Stimulated activated memory B cell treated with anti-CD40 and anti-IgM and Interleukin-4, amounts not matched to agents 10 μg/mL and 1 μg/mL and 100 μg/mL, for 72 hours (primary cell): ENCODE results near the gene HDLBP.

Experiments
- ATAC-seq: fragments of 150-1000 bp; cut with Tn5 transposase; 2 replicates; pipeline ENCODE4 v1.10.0; 2021
- H3K27ac Mint-ChIP-seq: one replicate; pipeline ENCODE4 v1.8.0; 2022; ENCODE audit warnings: mild to moderate bottlenecking, mixed read lengths
- H3K27me3 Mint-ChIP-seq: one replicate; pipeline ENCODE4 v1.8.0; 2022; ENCODE audit warnings: mixed read lengths
- H3K36me3 Mint-ChIP-seq: one replicate; pipeline ENCODE4 v1.8.0; 2022; ENCODE audit warnings: mixed read lengths
- H3K4me1 Mint-ChIP-seq: one replicate; pipeline ENCODE4 v1.8.0; 2022; ENCODE audit warnings: mixed read lengths
- H3K4me3 Mint-ChIP-seq: one replicate; pipeline ENCODE4 v1.8.0; 2022; ENCODE audit warnings: mild to moderate bottlenecking, moderate library complexity, mixed read lengths
- H3K9me3 Mint-ChIP-seq: one replicate; pipeline ENCODE4 v1.8.0; 2022; ENCODE audit warnings: mixed read lengths

The HDLBP gene

DNA sequence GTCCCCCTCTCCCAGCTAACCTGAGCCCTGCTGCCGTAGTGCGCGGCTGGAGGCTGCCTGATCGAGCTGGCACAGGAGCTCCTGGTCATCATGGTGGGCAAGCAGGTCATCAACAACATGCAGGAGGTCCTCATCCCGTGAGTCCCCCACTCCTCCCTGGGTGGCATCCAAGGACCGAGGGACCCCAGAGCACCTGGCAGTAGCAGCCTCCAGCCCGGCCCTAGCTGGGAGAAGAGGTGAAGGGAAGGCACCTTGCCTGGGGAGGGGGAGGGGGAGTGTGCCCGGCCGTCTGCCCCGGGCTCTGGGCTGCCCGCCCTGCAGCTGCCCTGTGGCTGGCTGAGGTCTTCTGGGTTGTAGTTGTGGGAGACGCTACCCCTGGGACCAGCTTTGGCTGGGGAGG, 100.7 kb downstream of the HDLBP start:
- no peaks in the 10 kb centered on the region for H3K9me3 Mint-ChIP-seq
- H3K36me3 Mint-ChIP-seq = no peaks in the 10 kb centered on the region
- no peak for ATAC-seq

DNA sequence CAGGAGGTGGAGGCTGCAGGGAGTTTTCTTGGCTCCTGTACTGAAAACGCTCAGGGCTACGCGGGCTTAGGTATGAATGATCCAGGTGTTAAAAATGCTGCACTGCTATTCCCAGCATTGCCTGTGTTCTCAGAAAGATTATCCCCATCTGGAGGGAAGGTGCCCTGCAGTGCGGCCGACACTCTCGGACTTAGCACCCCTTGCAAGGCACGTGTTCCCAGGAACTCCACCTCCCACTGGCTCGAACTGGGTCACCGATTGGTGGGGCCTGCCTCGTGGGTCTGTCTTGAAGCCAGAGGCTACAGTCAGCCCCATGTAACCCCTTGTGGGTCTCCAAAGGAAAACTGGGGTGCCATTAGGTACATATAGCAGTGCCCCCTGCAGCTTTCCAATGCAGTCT, 101.3 kb downstream of the HDLBP start:
- ATAC-seq = no peak
- no peak overlapping the region for H3K4me3 Mint-ChIP-seq
- H3K36me3 Mint-ChIP-seq = no peaks in the 10 kb centered on the region
- no peak overlapping the region for H3K27ac Mint-ChIP-seq
- no peaks in the 10 kb centered on the region for H3K9me3 Mint-ChIP-seq
- H3K4me1 Mint-ChIP-seq = peaks cover 18% of the 10 kb centered on the region
- no peaks in the 10 kb centered on the region for H3K27me3 Mint-ChIP-seq

More for the DNA sequence above, 100.7 kb downstream of the HDLBP start:
- H3K4me1 Mint-ChIP-seq = peaks cover 22% of the 10 kb centered on the region
- H3K27me3 Mint-ChIP-seq = no peaks in the 10 kb centered on the region
- no peak overlapping the region for H3K4me3 Mint-ChIP-seq
- no peak overlapping the region for H3K27ac Mint-ChIP-seq

DNA sequence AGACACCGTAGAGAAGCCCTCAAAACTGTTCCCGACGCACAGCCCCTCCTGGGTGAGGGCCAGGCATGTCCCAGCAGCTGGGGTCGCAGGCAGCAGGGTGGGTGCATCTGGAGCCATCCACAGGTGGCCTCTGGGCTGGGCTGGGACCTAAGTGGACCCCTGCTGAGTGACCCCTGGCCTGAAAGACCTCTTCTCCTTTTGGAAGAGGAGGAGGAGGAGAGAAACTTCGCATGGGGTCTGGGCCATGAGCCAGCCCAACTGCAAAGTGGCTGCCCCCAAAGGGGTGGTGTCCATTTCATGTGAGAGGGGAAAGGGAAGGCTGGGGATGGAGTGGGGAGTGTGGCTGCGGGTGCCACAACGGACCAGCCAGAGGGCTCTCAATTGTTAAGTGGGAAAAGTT, 101.9 kb downstream of the HDLBP start:
- Mint-ChIP-seq H3K27me3 (no peaks in the 10 kb centered on the region), H3K9me3 (no peaks in the 10 kb centered on the region), H3K36me3 (no peaks in the 10 kb centered on the region), H3K4me1 (peaks cover 11% of the 10 kb centered on the region), H3K27ac (no peak overlapping the region), H3K4me3 (no peak overlapping the region)
- ATAC-seq = no peak

DNA sequence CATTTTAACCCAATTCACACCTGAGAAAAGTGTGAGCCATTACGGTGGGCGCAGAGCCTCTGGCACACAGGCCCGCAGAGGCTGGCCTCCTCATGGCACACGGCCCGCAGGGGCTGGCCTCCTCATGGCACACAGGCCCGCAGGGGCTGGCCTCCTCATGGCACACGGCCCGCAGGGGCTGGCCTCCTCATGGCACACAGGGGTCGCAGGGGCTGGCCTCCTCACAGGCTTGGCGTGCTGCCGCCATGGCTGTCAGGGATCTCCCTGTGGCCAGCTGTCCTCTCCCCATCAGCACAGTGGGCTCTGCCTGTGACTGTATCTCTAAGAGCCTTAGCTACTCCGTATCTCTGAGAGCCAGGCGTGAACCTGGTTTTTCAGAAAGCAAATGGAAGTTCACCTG, 102.4 kb downstream of the HDLBP start:
- Mint-ChIP-seq H3K4me3 (no peak overlapping the region), H3K4me1 (peaks cover 7% of the 10 kb centered on the region), H3K36me3 (no peaks in the 10 kb centered on the region), H3K27ac (no peak overlapping the region), H3K27me3 (no peaks in the 10 kb centered on the region), H3K9me3 (no peaks in the 10 kb centered on the region)
- no peak for ATAC-seq

DNA sequence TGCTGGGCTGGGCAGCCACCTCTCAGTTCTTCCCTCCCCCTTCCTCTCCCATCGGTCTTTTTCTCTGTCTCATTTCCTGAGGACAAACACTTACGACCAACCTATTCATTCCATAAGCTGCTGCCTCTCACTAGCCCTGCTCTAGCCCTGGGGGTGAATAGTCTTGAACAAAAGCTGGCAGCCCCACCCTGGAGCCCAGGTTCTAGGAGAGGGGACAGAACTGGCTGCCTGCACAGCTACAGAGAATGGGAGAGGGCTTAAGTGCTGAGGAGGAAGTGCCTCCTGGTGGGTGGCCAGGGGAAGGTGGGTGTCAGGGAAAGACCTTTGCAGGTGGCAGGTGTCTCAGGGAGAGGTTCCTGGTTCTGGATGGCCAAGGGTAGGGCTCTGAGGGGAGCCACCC, 104.2 kb downstream of the HDLBP start:
- Mint-ChIP-seq H3K27ac (peak overlapping the region; percentile 43), H3K4me3 (no peak overlapping the region), H3K27me3 (no peaks in the 10 kb centered on the region), H3K9me3 (no peaks in the 10 kb centered on the region), H3K36me3 (no peaks in the 10 kb centered on the region), H3K4me1 (peaks cover 7% of the 10 kb centered on the region)
- ATAC-seq = no peak

DNA sequence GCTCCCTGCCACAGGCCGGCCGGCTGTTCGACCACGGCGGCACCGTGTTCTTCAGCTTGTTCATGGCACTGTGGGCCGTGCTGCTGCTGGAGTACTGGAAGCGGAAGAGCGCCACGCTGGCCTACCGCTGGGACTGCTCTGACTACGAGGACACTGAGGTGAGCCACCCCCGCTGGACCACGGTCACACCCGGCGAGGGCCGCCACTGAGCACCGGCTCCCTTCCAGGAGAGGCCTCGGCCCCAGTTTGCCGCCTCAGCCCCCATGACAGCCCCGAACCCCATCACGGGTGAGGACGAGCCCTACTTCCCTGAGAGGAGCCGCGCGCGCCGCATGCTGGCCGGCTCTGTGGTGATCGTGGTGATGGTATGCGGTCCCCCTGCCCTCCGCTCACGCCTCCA, 106.2 kb downstream of the HDLBP start:
- Mint-ChIP-seq H3K27ac (no peak overlapping the region), H3K36me3 (no peaks in the 10 kb centered on the region), H3K4me3 (no peak overlapping the region), H3K9me3 (no peaks in the 10 kb centered on the region), H3K27me3 (peaks cover 9% of the 10 kb centered on the region), H3K4me1 (peaks cover 7% of the 10 kb centered on the region)
- no peak for ATAC-seq

DNA sequence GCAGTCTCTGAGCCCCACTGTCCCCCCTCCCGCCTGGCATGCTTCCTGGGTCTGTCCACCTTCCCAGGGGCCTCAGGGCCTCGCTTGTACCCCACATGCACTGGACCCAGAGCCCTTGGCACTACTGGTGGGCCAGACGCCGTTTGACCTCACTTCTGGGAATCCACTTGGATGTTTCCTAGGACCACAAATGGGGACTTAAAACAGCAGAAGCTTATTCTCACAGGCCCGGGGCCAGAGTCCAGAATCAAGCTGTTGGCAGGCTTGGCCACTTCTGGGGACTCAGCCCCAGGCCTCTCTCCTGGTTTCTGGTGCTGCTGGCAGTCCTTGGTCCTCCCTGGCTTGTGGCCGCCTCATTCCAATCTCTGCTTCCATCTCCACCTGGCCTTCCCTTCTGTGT, 107.4 kb downstream of the HDLBP start:
- H3K4me1 Mint-ChIP-seq = peaks cover 7% of the 10 kb centered on the region
- no peaks in the 10 kb centered on the region for H3K36me3 Mint-ChIP-seq
- no peak overlapping the region for H3K4me3 Mint-ChIP-seq
- no peak for ATAC-seq
- no peak overlapping the region for H3K27ac Mint-ChIP-seq
- H3K27me3 Mint-ChIP-seq = peaks cover 15% of the 10 kb centered on the region
- H3K9me3 Mint-ChIP-seq = no peaks in the 10 kb centered on the region

DNA sequence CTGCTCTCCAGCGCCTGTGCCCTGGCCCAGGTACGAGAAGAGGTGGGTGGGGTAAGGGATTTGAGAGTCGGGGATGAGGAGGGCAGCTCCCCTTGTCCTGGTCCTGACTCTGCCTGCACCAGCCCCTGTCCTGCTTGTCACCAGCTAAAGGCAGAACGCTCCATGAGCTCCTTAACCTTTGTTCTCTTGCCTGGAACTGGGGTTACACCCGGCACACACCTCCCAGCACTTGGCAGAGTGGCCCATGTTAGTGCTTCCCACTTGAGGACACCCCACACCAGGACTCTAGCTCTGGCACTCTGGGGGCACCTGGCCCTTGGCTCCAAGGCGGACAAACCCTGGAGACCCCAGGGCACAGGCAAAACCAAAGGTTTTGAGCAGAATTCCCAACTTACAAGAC, 107.8 kb downstream of the HDLBP start:
- no peak overlapping the region for H3K4me3 Mint-ChIP-seq
- H3K9me3 Mint-ChIP-seq = no peaks in the 10 kb centered on the region
- H3K36me3 Mint-ChIP-seq = no peaks in the 10 kb centered on the region
- ATAC-seq = no peak
- peaks cover 15% of the 10 kb centered on the region for H3K27me3 Mint-ChIP-seq
- peaks cover 7% of the 10 kb centered on the region for H3K4me1 Mint-ChIP-seq
- no peak overlapping the region for H3K27ac Mint-ChIP-seq

DNA sequence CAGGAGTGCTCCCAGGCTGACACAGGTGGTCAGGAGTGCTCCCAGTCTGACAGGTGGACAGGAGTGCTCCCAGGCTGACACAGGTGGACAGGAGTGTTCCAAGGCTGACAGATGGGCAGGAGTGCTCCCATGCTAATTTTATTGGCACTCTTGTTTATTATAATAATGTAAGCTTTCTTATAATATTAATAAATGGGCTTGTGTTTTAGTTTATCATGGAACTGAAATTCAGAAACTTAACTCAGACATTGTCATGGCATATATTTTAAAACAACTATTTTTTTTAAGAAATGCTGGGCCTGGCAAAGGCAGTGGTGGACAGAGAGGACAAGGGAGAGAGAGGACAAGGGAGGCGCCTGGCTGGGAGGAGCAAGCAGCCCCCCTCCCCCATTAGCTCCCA, 108.3 kb downstream of the HDLBP start:
- Mint-ChIP-seq H3K36me3 (no peaks in the 10 kb centered on the region), H3K9me3 (no peaks in the 10 kb centered on the region), H3K27me3 (peaks cover 15% of the 10 kb centered on the region), H3K4me3 (no peak overlapping the region), H3K4me1 (peaks cover 7% of the 10 kb centered on the region), H3K27ac (no peak overlapping the region)
- ATAC-seq = no peak

DNA sequence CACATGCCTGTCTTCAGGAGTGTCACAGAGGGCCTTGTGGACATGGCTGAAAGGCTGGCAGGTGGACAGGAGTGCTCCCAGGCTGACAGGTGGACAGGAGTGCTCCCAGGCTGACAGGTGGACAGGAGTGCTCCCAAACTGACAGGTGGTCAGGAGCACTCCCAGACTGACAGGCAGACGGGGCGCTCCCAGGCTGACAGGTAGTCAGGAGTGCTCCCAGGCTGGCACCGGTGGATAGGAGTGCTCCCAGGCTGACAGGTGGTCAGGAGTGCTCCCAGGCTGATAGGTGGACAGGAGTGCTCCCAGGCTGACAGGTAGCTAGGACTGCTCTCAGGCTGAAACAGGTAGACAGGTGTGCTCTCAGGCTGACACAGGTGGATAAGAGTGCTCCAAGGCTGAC, 110.4 kb downstream of the HDLBP start:
- no peaks in the 10 kb centered on the region for H3K36me3 Mint-ChIP-seq
- H3K9me3 Mint-ChIP-seq = no peaks in the 10 kb centered on the region
- H3K4me1 Mint-ChIP-seq = no peaks in the 10 kb centered on the region
- ATAC-seq = no peak
- H3K4me3 Mint-ChIP-seq = no peak overlapping the region
- no peak overlapping the region for H3K27ac Mint-ChIP-seq
- peaks cover 15% of the 10 kb centered on the region for H3K27me3 Mint-ChIP-seq

DNA sequence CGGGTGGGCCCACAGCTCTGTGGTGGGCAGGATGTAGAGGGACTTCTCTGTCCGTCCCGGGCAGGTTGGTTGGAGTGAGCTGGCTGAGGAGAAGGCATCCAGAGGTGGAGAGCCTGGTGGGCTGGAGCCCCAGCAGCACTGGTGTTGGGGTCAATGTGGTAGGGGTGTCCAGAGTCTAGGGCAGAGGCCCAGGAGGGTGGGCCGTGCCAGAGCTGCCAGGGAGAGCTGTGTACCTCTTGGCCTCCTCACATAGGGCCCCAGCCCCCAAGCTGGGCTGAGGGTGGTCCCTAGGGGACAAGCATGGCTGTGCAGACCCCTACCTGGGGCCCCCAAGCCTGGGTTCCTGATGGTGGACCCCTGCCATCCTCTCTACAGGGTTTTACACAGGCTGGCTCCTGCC, 111.0 kb downstream of the HDLBP start:
- peaks cover 15% of the 10 kb centered on the region for H3K27me3 Mint-ChIP-seq
- H3K4me1 Mint-ChIP-seq = no peaks in the 10 kb centered on the region
- no peak for ATAC-seq
- H3K4me3 Mint-ChIP-seq = no peak overlapping the region
- no peaks in the 10 kb centered on the region for H3K36me3 Mint-ChIP-seq
- H3K27ac Mint-ChIP-seq = no peak overlapping the region
- no peaks in the 10 kb centered on the region for H3K9me3 Mint-ChIP-seq

DNA sequence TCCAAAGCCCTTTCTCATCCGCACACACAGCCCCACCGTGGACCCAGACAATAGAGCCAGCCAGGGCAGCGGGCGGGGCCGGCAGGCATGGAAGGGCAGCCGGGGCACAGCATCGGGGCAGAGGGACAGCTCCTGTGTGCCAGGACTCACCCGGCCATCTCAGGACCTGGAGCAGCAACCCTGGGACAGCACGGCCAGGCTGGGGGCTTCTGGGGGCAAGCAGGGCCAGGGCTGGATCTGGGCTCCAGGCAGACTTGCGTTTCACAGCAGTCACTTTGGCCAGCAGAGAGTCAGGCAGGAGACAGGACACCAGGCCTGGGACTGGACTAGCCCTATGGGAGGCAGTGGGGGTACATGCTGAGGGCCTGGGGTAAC, 111.5 kb downstream of the HDLBP start:
- Mint-ChIP-seq H3K4me1 (no peaks in the 10 kb centered on the region), H3K4me3 (no peak overlapping the region), H3K9me3 (no peaks in the 10 kb centered on the region)

DNA sequence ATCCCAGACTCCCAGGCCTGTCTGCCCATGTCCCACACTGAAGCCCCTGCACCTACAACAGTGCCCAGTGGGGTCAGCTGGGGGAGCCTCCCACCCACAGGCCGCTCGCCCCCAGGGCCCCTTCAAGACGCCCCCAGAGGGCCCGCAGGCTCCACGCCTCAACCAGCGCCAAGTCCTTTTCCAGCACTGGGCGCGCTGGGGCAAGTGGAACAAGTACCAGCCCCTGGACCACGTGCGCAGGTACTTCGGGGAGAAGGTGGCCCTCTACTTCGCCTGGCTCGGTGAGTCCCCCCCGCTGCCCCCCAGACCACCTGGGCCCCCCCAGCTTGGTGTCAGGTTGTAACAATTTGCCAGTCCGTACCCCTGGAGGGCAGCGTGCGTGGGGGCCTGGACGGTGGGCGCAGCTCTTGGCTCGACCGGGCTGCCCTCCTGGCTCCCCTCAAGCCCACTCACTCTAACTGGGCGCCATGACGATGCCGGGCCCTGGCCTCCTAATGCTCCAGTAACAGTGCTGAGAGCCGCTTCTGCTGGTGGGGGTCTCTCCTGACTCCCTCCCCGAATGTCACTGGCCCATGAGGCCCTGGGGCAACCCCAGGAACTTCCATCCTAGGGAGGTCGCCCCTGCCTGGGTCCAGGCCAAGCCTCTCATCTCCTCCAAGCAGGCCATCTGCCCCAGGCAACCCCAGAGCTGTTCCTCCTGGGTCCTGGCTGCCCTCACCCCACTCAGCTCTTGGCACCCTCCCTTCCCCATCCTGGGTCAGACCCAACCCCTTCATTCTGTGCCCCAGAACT, 112.1 kb downstream of the HDLBP start:
- H3K4me1 Mint-ChIP-seq = no peaks in the 10 kb centered on the region
- no peak overlapping the region for H3K27ac Mint-ChIP-seq
- peaks cover 15% of the 10 kb centered on the region for H3K27me3 Mint-ChIP-seq
- ATAC-seq = peak; percentile 14
- H3K36me3 Mint-ChIP-seq = no peaks in the 10 kb centered on the region
- H3K4me3 Mint-ChIP-seq = no peak overlapping the region
- H3K9me3 Mint-ChIP-seq = no peaks in the 10 kb centered on the region

More for the DNA sequence above, 111.5 kb downstream of the HDLBP start:
- H3K36me3 Mint-ChIP-seq = no peaks in the 10 kb centered on the region
- peaks cover 15% of the 10 kb centered on the region for H3K27me3 Mint-ChIP-seq
- no peak overlapping the region for H3K27ac Mint-ChIP-seq
- no peak for ATAC-seq

DNA sequence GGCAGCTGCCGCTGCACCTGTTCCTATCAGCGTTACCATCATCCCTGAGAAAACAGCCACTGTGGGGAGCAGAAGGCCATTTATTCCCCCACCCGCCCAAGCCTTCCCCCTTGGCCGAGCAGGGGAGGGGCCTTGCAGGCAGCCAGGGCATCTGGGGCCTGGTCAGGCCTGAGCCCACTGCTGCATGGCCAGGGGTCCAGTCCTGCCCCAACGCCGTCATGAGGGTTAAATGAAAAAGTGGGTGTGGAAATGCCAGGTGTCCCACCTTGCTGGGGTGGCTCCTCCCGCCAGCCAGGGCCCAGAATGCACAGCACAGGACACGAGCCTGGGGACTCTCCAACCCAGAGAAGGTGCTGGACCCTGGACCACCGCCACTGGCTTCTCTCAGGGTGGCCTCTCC, 112.8 kb downstream of the HDLBP start:
- H3K4me3 Mint-ChIP-seq = no peak overlapping the region
- no peaks in the 10 kb centered on the region for H3K4me1 Mint-ChIP-seq
- H3K27ac Mint-ChIP-seq = no peak overlapping the region
- H3K9me3 Mint-ChIP-seq = no peaks in the 10 kb centered on the region
- peaks cover 15% of the 10 kb centered on the region for H3K27me3 Mint-ChIP-seq
- no peaks in the 10 kb centered on the region for H3K36me3 Mint-ChIP-seq
- ATAC-seq = no peak

DNA sequence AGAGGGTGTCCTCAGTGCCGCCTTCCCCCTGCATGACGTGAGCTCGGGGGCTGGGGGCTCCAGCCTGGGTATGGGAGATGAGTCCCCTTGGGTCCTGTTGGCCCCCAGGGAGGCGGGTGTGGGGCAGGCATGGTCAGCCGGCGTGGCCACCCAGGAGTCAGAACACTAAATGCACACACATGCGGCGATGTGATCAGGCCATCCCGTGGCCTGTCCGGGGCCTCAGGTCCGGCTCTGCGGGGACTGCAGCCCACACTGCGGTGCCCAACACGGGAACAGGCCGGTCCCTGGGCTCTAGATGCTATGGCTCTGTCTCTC, 113.2 kb downstream of the HDLBP start:
- no peak for ATAC-seq
- Mint-ChIP-seq H3K9me3 (no peaks in the 10 kb centered on the region), H3K27ac (no peak overlapping the region), H3K27me3 (peaks cover 15% of the 10 kb centered on the region), H3K36me3 (no peaks in the 10 kb centered on the region), H3K4me1 (no peaks in the 10 kb centered on the region), H3K4me3 (no peak overlapping the region)

DNA sequence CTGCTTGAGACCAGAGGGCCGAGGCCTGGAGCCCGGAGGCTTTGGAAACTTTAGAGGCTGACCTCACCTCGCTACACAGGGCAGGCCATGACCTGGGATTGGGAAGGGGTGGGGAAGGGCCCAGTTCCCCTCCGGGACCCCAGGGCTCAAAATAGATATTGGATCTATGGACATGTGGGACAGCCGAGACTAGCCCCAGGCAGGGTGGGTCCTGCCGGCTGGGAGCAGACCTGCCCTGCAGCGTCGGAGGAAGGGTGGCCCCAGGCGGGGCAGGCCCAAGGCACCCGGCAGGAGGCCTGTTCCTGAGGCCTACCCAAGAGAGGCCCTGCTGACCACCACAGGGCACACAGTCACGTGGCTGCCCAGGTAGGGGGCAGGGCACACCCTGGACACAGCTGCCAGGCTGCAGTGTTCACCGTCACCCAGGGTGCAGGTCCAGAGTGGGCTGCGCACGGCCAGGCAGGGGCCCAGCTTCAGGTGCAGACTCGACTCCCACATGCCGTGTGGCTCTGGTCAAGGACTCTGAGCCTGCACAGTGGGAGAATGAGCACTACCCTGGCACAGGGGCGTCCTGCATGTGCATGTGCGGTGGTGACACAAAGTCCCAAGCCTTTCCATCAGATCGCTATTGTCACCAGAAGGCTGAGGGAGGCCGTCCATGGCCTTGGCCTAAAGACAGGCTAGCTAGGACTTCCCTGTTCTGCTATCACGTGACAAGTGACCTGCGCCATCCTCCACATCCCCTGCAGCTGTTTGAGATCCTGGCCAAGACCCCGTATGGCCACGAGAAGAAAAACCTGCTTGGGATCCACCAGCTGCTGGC, 113.8 kb downstream of the HDLBP start:
- H3K9me3 Mint-ChIP-seq = no peaks in the 10 kb centered on the region
- no peak for ATAC-seq
- no peaks in the 10 kb centered on the region for H3K4me1 Mint-ChIP-seq
- no peaks in the 10 kb centered on the region for H3K36me3 Mint-ChIP-seq
- no peak overlapping the region for H3K4me3 Mint-ChIP-seq
- peaks cover 15% of the 10 kb centered on the region for H3K27me3 Mint-ChIP-seq
- no peak overlapping the region for H3K27ac Mint-ChIP-seq
